Iris pigment epithelial cell (primary cell): ENCODE measurements around the gene ARRB1.
"Not testable (repeated sequence)": the region's sequence is repeated elsewhere in the genome, so short reads cannot be mapped to it uniquely, and the experiment has no call there.

Experiments
- DNase-seq: peaks from one replicate; pipeline ENCODE4 v3.0.0-alpha.2; 2011; ENCODE audit warnings: low read depth

Gene ARRB1

DNA sequence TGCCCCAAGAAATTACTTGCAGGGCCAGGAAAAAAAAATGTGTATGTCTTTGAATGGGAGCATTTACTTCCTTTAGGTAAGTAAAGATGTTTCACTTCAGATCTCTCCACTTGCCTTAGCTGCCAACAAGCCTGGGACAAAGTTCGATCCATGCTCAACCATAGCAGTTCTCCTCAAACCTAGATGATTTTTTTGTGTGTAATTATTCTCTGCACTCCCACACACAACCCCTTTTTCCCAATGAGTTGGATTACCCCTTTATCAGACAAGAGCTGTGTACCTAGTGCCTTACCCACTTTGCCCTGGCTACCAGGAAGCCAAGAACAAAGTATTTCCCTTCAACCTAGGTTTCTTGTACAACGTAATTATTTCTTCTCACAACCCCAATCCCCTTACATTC is 75.3 kb downstream of the ARRB1 start:
- DNase-seq, result no peak

DNA sequence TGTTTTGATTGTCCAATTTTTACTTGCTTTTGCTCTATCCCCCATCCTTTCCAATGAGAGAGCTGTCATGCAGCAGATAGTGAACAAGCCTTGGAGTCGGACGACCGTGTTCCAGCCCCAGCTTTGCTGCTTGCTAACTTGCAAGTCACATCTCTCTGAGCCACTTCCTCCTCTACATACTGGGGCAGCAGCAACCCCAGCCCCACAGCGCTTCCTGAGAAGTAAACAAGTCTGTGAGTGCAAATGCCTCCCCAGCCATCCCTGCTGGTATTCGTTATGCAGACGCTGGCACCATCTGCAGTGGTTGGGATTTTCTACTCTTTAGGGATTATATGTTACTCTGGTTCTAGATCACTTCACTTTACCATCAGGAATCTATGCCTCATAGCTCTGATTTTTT is 75.9 kb downstream of the ARRB1 start:
- DNase-seq, result peak; percentile 53

DNA sequence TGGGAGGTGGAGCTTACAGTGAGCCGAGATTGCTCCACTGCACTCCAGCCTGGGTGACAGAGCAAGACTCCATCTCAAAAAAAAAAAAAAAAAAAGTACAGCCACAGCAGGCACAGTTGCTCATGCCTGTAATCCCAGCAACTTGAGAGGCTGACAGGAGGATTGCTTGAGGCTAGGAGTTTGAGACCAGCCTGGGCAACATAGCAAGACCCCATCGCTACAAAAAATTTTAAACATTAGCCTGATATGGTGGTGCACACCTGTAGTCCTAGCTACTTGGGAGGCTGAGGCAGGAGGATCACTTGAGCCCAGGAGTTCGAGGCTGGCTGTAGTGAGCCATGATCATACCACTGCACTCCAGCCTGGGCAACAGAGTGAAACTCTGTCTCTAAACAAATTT is 76.7 kb downstream of the ARRB1 start:
- not testable (repeated sequence) for DNase-seq

DNA sequence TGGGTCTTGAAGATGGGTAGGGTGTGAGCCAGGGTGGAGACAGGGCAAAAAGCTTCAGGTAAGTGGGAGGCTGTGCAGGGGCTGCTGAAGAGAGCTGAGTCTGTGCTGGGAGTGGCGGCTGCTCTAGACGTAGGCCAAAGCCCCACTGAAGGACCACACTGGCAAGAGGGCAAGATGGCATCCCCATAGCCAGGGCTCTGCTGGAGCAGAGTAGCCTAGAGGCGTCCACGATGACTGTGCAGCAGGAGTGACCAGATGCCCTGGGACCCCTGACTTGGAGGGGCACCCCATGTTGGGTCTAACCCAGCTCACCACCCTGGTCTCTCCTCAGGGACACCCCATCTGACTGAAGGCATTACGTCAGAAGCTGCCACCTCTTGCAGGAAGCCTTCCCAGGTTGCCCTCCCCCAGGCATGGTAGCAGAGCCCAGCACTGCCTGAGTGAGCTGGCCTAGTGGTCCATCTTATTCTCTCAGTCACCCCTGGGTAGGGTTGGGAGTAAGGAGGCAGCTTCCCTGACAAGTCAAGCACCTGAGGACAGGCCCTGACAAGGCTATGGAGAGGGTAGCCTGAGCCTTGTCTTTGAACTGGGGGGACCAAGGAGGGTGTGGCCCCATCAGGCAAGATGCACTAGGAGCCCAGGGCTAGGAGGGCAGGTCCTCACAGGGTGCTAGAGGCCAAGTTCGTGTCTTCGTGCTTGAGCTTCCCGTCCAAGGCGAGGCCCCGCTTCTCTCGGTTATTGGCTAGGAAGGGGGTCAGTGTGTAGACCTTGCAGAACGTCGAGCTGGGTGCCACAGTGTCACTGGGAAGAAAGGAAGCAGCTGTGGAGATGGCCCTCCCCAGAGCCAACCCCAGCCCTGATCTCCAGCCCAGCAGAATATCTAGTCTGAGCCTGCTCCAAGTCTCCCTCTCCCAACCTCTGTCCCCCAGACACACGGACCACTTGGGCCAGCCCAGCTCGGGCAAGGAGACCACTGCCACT is 77.8 kb downstream of the ARRB1 start:
- DNase-seq, result no peak

DNA sequence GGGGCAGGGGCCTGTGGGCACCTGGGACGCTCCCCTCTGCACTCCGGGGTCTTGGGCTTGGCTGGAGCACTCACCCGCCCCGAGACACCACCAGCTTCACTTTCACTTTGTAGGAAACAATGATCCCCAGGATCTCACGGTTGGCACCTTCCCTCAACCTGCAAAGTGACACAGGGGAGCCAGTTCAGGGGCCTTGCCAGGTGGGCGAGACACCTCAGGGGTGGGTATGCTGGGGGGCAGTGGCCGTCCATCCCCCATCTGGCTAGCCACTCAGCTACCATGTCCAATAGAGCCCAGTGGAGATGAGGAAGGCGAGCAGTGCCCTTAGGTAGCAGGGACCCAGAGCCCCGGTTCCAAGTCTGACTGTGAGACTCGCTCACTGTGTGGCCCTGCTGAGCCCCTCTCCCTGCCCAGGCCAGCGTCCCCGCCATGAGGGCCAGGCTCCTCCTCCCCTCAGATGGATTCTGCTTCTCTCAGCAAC is 78.6 kb downstream of the ARRB1 start:
- DNase-seq, result no peak

DNA sequence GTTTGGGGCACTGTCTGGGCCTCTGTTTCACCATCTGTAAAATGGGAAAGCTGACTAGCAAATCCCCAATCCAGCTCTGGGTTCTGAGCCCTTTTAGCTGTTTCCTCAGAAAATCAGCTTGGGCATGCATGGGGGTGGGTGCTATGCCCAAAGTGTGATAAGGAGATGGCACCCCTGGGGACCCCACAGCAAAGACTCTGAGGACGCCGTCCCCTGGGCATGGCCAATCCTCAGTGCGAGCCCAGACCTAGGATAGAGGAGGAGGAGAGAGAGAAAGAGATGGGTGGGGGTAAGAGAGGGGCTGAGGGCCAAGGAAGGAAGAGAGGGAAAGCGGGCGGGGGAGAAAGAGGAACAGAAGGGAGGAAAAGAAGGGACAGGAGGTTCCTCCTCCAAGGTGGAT is 79.1 kb downstream of the ARRB1 start:
- no peak for DNase-seq

DNA sequence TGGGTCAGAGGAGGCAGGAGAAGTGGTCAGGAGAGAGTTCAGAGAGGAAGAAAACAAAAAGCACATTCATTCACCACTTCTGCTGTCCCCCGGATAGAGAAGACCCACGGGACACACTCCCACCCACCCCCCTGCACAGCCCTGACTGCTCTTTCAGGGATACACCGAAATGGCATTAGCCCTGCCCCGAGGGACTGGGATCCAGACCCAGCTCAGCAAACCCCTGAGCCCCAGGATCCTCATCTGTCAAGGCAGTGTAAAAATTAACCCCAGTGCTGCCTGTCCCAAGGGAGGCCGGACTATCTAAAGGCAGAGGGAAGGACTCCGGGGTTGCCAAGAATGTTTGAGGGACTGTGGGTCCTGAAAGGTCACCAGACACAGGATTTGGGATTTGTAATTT is 79.7 kb downstream of the ARRB1 start:
- no peak for DNase-seq

DNA sequence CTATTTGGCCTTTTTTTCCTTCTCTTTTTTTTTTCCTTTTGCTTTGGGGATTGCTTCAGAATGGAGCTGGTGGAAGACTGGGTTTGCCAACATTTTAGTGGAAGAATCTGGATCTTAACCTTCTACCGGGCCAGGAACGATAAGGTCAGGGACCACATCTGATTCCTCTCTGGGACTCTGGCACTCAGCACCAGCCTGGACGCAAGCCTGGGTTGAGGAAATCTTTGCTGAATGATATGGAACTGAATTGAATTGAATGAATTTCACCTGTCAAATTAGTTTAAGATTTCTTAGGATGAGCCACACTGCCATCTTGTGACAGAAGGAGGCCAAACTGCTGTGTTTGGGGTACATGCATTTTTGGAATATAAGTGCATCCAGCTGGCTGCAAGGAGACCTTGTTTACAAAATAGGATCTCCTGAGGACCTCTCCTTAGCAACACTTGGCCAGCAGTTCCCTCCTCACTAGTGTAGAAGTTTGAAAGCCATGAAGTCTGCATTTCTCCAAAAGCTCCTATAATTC is 80.5 kb downstream of the ARRB1 start:
- peak; percentile 31 for DNase-seq

DNA sequence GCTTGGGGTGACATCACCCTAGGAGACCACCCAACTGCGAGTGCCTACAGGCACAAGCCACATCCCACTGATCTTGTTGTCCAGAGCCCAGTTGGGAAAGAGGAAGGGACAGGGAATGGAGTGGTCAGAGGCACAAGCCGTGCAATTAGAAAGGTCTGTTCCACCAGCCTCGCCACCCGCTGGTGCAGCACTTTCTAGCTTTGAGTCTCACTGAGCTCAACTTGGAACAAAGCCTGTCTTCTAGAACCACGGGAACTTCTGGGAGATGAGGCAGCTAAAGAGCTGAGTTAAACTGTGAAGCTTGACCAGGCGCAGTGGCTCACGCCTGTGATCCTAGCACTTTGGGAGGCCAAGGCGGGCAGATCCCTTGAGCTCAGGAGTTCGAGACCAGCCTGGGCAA is 81.6 kb downstream of the ARRB1 start:
- DNase-seq, result no peak

DNA sequence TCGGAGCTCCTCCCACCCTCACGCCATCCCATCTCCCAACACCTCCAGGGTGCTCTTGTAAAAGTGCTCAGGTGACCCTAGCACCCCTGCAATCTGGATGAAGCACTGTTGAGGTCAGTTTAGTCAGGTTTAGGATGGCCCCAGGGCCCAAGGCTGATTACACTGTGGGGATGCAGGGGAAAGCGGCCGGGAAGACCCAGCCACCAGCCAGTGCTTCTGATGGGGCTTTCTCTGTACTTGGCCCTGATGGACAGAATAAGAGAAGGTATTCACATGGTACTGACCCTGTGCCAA is 82.1 kb downstream of the ARRB1 start:
- no peak for DNase-seq

DNA sequence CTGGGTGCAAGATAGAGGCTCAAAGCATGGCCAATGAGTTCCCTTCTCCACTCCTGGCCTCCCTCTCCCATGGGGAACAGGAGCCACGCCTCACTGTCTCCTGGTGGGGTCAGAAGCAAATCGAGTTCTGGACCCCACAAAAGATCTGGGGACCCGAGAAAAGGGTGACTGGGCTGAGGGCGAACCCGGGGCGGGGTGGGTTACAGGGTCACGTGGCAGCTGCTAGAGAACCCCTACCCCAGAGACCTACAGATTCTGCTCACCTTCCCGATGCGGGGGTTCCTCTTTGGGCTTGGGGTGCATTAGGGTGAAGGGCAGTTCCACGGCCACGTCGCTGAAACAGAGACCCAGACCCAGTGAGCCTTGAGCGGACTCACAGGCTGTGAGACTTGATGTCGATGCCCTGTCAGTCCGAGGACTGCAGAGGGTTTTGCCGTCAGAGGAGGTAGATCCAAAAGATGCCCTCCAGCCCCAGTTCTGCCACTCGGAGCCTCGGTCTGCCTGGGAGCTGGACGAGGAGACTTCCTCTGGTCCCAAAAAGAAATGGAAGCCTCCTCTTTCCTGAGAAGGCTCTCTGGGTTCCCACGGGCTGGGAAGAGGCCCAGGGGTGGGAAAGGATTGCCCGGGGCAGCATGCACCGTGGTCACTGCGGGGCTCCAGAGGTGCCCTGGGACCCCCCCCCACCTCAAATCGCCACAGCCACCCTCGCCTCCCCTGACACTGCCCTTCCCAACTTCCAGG is 82.7 kb downstream of the ARRB1 start:
- no peak for DNase-seq

DNA sequence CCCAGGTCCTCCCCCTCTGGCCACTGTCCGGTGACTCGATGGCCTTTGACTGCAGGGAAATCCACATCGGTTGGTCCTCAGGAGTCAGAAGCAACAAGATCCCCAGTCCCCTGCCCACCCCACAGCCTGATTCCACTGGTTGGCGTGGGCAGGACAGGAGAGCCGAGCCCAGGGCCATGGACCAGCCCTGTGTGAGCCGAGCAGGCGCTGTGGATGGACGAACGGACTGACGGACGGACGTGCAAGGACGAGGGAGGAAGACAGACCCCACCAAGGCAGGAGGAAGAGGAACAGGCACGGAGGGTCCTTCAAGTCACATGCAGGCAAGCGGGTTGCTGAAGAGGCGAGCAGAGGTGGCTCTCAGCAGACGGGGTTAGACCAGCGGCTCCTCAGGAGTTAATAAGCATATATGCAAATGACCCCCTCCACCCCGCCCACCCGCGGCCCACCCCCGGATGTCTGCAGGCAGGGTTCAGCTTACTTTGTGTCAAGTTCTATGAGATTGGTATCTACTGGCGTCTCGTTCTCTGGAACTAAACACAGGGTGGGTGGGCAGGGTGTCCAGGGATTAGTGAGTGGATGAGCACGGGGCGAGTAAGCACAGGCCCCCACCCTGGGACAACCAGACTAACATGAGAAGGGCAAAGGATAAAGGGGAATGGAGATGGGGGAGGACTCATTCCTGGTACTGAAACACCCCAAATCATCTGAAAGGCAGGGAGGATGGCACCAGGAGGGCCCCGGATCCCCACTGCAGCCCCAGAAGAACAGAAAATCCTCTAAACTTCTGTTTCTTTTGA is 84.1 kb downstream of the ARRB1 start:
- DNase-seq, result no peak

DNA sequence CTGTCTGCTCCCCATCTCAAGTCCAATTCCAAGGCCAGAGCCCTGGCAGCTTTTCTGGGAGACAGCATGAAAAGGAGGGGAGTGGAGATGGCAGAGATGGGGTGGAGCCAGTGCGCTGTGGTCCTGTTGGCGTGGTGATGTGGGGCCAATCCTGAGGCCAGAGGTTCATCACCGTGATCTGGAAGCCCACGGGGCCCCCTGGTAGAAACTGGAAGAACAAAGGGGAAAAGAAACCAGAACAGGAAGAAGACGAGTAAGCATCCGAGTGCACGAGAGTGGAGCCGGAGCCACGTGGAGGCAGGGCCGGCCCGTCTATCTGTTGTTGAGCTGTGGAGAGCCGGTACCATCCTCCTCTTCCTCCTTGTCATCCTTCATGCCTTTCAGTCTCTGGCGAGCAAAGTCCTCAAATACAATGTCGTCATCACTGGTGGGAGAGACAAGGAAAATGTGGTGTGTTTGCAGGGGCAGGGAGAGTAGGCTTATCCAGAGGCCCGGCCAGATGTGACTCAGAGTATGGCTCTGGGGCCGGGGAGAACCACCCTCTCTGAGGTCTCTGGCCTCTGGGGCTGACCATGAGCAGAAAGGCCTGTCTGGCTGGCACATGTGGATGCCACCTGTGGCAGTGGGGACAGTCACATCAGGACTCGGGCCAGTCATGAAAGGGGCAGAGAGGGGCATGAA is 85.5 kb downstream of the ARRB1 start:
- DNase-seq, result no peak

DNA sequence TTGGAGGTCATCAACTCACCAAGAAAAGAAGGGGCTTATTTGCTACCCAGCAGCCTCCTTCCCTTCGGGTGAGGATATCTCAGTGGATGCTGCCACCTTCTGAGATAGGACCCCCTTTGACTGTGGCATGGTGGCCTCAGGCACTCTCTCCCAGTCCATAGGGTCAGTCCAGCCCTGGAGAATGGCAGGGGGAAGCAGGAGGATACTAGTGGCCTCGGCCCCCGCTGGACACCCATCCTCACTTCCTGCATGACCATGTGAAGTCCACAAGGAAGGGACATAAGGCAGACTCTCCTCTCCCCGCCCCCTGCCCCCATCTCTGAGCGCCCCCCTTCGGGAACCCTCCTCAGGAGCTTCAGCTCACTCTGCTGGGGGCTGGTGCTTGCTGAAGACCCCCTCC is 86.5 kb downstream of the ARRB1 start:
- no peak for DNase-seq

DNA sequence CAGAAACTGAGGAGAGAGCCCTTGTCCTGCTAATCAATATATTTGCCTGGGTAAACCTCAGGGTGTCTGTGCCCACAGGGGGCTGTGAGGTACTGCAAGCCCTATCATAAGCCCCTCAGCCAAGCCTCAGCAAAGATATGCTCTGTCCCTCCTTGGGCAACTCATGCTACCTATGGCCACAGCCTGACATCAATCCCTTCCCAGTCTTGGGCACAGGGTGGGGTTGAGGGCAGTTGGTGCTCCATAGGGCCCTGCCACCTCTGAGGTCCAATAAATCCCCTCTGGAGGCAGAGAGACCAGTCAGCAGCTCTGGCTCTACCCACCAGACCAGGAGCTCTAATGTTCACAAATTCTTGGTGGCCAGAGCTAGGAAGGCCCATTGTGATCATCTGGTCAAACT is 87.1 kb downstream of the ARRB1 start:
- no peak for DNase-seq

DNA sequence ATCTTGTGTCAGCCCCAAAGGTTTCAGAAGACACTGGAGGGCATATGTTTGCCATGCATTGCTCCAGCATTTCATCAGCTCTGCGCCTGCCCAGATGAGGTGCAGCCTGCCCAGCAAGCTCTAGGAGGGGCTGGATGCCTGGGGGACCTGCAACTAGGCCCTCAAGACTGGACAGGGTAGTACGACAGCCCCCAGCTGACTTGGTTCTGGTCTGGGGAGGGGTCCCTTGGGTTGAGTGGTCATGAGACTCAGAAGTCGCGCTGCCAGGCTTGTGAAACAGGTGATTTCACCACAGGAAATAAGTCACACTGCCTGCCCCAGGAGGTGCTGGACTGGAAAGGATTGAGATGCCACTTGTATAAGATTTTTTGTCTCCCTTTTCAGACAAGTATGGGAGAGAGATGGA is 87.5 kb downstream of the ARRB1 start:
- no peak for DNase-seq

DNA sequence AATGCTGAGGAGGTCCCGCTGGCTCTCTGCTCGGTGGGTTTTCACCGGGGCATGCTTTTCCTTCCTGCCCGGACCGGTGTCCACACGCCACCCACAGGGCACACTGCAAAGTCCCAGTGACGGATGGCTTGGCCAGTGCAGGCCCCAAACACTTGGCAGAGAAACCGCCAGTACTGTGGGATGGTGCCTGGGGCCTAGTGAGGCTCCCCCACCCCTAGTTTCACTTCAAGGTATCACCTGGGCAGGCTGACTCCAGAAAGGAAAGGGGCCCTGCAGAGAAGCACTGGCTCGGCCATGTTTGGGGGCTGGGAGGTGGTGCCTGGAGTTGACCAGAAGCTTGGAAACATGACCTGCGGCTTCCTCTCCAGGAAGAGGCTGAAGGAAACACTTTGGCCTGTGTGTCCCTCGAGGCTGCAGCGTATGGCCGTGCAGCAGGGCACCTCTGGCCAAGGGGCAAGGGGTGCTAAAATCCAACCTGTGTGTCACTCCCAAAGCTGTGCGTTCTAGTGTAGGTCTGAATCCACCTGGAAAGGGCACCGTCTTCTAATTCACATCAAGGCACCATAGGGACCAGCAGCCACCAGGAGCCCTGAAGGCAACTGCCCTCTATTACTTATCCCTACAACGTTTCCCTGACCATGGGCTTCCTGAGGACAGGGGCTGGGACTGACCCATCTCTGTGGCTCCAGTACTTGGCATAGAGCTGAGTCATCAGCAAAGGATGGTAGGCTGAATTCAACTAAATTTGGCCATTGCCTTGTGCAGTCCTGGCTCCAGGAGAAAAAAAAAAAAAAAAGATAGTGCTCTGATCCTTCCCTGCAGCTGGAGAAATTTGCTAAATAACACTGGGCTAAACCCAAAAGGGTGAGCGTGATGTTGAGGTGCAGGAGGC is 88.3 kb downstream of the ARRB1 start:
- no peak for DNase-seq

DNA sequence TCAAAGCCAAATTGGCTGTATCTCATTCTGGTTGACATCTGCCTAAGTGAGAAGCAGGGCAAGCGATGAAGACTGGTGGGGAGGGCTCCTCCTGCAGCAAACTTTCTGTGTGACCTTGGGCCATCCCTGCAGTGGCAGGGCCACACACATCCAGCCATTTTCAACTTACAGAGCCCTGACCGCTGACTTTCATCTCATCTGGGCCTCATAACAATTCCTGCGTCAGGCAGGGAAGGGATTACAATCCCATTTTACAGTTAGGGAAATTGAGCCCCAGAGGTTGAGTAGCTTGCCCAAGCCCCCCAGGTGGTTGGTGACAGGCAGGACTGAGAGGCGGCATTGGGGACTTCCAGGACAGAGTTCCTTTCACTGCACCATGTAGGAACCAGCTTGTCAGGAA is 89.0 kb downstream of the ARRB1 start:
- no peak for DNase-seq

DNA sequence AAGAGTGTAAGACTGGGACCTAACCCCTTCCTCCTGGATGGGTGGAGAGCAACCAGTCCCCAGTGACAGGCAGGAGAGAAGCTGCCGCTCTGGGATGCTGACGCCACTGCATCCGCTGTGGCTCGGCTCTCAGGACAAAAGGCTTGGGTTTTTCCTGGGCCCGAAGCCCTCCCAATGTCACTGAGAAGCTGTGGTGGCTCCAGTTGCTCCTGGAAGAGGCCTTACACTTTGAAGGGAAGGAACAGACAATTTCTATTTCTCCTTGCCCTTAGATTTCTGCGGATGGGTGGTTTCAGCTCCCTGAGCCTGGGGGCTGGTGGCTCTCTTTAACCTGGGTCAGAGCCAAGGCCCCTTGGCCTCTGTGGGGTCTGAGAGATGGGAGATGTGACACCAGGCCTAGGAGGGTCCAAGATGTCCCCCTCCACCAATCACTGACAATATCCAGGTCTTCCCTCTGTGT is 89.5 kb downstream of the ARRB1 start:
- DNase-seq, result no peak

DNA sequence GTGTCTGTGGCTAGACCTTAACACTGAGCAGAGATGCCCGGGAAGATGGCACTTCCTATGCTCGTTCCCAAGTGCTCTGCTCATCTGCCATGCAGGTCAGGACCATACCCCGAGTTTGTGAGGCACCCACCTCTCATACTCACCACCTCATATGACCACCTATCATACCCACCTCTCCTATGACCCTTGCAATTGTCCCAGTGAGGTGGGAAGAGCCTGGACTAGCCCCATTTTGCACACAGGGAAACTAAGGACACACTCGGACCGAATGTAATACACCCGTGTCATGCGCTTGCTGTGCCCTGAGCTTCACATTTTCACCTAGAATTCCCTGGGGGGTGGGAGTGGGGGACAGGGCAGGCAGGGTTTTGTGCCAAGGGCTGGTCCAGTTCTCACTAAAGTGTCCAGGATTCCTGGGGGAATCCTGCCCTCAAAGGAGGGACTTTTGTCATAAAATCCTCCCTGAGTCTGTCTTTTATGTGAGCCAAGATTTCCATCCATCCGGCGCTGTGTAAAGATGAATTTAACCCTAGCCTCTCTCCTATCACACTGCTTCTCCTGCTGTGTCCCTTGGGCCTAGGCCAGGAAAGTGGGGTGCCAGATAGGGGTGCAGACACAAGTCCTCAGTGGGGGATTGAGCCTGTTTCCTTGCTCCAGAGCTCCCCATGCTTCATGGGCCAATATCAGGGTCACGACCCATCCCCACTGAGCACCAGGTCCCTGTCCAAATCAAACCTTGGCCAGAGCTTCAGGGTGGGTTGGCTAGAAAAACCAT is 90.9 kb downstream of the ARRB1 start:
- no peak for DNase-seq
